B cell (primary cell): Measurements from ENCODE around the gene ISCA1.

Experiments used
- EZH2 ChIP-seq: IDR thresholded peaks from 2 replicates; pipeline ENCODE4 v1.6.1; 2012; ENCODE audit warnings: borderline replicate concordance, low read depth, mild to moderate bottlenecking, moderate library complexity, low read length; ENCODE audit not compliant: insufficient read depth, poor library complexity, severe bottlenecking
- TF ChIP-seq, protein P1 (sequence below): fragments of 200-600 bp; IDR thresholded peaks from one replicate; pipeline ENCODE4 v1.8.0; 2022; ENCODE audit warnings: antibody characterized with exemption, mild to moderate bottlenecking

DNA sequence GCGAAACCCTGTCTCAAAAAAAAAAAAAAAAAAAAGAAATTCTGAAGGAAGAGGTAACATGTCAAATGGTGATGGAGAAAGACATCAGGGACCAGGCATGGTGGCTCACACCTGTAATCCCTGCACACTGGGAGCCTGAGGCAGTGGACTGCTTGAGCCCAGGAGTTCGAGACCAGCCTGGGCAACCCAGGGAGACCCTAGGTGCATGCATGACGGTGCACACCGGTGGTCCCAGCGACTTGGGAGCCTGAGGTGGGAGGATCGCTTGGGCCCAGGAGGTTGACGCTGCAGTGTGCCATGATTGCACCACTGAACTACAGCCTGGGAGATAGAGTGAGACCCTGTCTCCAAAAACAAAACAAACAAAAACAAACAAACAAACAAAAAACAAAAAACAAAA is 1.8 kb downstream of the ISCA1 start:
- no peak for TF ChIP-seq EZH2
- TF ChIP-seq, protein P1, sequence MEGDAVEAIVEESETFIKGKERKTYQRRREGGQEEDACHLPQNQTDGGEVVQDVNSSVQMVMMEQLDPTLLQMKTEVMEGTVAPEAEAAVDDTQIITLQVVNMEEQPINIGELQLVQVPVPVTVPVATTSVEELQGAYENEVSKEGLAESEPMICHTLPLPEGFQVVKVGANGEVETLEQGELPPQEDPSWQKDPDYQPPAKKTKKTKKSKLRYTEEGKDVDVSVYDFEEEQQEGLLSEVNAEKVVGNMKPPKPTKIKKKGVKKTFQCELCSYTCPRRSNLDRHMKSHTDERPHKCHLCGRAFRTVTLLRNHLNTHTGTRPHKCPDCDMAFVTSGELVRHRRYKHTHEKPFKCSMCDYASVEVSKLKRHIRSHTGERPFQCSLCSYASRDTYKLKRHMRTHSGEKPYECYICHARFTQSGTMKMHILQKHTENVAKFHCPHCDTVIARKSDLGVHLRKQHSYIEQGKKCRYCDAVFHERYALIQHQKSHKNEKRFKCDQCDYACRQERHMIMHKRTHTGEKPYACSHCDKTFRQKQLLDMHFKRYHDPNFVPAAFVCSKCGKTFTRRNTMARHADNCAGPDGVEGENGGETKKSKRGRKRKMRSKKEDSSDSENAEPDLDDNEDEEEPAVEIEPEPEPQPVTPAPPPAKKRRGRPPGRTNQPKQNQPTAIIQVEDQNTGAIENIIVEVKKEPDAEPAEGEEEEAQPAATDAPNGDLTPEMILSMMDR, result no peak
